GM12872 (cell line): ENCODE measurements around the gene MYL10.

Experiments
- CTCF ChIP-seq: IDR thresholded peaks from 3 replicates; pipeline ENCODE4 v1.5.1; 2011; ENCODE audit warnings: low read depth, mild to moderate bottlenecking, low read length, moderate library complexity; ENCODE audit not compliant: insufficient read depth

The MYL10 gene

DNA sequence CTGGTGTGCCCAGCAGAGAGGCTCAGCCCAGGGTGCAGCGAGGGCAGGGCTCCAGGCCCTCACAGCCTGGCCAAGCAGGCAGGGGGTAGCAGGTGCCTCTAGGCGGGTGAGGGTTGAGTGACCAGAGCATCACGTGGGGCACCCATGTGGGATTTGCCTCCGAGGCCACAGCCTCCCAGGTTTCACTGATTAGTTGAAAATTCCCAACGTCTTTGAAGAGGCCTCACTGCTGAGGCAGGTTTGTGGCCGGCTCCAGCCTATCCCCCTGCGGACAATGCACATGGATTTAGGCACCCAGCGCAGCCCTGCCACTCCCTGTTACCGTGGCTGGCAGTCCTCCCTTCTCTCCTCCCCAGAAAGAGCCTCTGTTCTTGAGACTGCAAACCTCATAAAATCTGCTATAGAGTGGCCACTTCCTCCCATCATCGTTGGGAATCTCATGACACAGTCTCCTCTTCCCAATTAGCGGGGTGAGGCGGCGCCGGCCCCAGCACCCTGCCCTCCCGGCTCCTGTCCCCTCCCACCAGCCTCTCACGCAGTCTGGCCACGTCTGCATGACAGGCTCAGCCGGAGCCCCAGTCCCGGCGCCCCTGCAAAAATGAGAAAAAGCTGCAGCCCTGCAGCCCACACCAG lies 10.8 kb downstream of the MYL10 start:
- no peak for TF ChIP-seq CTCF

GRCh38 chr7:101617451-101618206 lies 11.5 kb downstream of the MYL10 start:
- TF ChIP-seq CTCF = no peak

DNA sequence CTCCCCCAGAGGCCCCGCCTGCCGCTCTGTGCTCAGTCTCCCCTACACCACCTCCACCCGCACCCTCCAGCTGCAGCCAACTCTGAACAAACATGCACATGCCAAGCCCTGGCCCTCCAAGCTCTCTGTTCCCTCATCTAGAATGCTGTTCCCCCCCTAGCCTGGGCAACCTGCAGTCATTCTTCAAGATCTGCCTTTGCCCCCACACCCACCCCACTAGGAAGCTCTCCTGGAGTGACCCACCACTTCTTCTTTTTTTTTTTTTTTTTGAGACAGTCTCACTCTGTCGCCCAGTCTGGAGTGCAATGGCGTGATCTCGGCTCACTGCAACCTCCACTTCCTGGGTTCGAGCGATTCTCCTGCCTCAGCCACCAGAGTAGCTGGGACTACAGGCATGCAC lies 13.7 kb downstream of the MYL10 start:
- TF ChIP-seq CTCF = no peak

GRCh38 chr7:101614939-101615302 lies 14.2 kb downstream of the MYL10 start:
- TF ChIP-seq CTCF = no peak

GRCh38 chr7:101614098-101614938 lies 14.8 kb downstream of the MYL10 start:
- no peak for TF ChIP-seq CTCF

DNA sequence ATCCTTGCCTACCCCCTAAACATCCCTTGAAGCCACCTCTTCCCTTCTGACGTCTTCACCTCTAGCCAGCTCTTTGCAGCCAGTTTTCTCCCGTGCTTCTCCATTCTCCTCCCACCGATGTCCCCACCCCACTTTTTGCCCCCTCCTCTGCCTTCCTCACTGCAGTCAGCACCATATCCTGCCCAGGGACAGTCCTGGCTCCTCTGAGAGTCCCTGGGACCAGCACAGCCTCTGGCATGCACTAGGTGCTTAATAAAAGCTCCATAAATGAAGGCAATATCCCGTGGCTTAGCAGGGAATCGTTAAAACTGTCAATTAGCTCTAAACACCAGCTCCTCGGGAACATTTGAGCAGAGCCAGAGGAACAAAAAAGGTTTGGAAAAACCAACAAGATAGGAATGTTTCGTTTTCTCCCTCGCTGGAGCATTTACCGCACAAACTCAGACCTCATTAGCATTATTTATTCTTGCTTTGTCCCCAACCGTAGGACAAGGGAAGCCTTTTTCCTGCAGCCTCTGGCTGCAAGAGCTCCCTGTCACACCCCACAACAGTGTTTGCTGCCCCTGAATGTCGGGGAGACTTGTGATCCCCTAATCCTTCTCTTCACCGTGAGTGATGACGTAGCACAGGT lies 16.1 kb downstream of the MYL10 start:
- TF ChIP-seq CTCF = no peak
